ENCODE measurements around the gene SOX2.

The SOX2 gene

GRCh38 chr3:181704421-181705085, 7.2 kb upstream of the SOX2 start:
- DNase-seq: no peak

DNA sequence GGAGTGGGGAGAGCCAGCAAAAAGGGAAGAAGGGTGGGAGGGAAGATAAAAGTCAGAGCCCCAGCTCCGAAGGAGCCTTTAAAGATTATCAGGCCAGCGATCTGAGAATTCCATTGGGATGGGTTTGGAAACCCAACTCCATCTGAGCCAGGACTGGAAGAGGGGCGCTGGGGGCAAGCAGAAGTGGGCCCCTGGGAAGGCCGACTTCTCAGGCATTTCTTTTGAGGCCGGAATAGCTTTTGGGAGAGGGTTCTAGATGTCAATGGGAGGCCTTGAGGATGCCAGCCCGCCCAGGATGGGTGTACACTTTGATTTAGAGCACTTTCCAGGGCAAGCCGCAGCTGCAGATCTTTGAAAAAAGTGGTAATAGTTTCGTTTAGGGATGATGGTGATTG, 6.6 kb upstream of the SOX2 start:
- DNase-seq: no peak

- no peak for DNase-seq
Measured at GRCh38 chr3:181707980-181708379, 3.7 kb upstream of the SOX2 start.

- peak; percentile 54 for DNase-seq
Measured at GRCh38 chr3:181709537-181710279, 2.0 kb upstream of the SOX2 start.

- DNase-seq: peak; percentile 44
Measured at GRCh38 chr3:181710345-181711291, 1.1 kb upstream of the SOX2 start.

- no peak for DNase-seq
Measured at GRCh38 chr3:181712226-181712552, 464 bp downstream of the SOX2 start.

DNA sequence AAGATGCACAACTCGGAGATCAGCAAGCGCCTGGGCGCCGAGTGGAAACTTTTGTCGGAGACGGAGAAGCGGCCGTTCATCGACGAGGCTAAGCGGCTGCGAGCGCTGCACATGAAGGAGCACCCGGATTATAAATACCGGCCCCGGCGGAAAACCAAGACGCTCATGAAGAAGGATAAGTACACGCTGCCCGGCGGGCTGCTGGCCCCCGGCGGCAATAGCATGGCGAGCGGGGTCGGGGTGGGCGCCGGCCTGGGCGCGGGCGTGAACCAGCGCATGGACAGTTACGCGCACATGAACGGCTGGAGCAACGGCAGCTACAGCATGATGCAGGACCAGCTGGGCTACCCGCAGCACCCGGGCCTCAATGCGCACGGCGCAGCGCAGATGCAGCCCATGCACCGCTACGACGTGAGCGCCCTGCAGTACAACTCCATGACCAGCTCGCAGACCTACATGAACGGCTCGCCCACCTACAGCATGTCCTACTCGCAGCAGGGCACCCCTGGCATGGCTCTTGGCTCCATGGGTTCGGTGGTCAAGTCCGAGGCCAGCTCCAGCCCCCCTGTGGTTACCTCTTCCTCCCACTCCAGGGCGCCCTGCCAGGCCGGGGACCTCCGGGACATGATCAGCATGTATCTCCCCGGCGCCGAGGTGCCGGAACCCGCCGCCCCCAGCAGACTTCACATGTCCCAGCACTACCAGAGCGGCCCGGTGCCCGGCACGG, 991 bp downstream of the SOX2 start:
- DNase-seq: peak; percentile 49

GRCh38 chr3:181713280-181713647, 1.5 kb downstream of the SOX2 start:
- no peak for DNase-seq

GRCh38 chr3:181713676-181714612, 2.2 kb downstream of the SOX2 start:
- no peak for DNase-seq

DNA sequence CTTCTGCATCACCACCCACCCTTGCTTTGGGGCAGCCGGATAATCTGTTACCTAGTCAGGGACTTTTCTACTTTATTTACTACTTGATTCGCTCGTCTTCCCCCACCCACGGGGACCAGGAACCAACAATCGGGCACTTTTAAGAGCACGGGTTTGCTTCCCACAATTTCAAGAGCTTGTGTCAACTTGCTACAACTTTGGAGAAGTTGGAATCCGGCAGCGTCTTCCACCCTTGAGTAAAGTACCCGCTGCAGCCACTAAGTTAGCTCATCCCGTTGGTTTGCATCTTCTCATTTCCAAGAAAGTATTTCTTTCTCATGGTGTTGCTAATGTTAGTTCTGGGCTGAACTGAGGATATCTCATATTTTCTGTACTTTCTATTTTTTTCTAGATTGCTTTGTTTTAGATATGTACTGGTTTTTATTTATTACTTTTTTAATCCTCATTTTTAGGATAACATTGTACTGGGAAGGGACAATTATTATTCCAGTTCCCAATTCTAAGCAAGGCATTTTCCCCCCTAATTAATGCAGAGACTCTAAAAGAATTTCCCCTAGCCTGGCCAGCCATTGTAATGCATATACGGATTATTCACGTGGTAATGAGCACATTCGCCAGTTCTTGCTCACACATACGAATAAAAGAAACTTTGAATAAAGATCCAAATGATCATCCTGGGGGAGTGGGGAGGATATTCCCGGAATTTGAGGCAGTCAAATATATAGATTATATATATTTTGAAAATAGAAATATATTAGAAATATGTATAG, 4.0 kb downstream of the SOX2 start:
- DNase-seq: peak; percentile 25

- DNase-seq: peak; percentile 68
Measured at GRCh38 chr3:181716966-181717365, 5.2 kb downstream of the SOX2 start.

- no peak for DNase-seq
Measured at GRCh38 chr3:181717549-181718171, 5.9 kb downstream of the SOX2 start.

DNA sequence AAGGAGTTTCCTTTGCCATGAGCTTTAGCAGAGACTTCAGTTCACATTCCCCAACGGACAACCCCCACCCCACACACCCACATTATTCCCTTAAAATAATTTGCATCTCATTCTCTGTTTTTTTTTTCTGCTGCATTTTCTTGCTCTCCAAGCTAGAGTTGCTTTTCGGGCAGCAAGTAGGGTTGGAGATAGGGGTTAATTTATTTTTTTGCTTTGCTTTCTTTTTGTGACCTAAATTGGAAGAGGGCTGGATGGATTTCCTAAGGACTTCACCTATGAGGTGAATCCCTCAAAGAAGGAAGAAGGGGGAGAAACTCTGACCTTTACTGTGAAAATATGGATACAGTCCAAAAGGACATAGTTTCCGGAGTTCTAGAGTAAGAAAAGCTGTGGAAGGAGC, 6.6 kb downstream of the SOX2 start:
- no peak for DNase-seq

- DNase-seq: no peak
Measured at GRCh38 chr3:181718987-181719911, 7.5 kb downstream of the SOX2 start.

GRCh38 chr3:181719991-181720680, 8.4 kb downstream of the SOX2 start:
- no peak for DNase-seq

DNA sequence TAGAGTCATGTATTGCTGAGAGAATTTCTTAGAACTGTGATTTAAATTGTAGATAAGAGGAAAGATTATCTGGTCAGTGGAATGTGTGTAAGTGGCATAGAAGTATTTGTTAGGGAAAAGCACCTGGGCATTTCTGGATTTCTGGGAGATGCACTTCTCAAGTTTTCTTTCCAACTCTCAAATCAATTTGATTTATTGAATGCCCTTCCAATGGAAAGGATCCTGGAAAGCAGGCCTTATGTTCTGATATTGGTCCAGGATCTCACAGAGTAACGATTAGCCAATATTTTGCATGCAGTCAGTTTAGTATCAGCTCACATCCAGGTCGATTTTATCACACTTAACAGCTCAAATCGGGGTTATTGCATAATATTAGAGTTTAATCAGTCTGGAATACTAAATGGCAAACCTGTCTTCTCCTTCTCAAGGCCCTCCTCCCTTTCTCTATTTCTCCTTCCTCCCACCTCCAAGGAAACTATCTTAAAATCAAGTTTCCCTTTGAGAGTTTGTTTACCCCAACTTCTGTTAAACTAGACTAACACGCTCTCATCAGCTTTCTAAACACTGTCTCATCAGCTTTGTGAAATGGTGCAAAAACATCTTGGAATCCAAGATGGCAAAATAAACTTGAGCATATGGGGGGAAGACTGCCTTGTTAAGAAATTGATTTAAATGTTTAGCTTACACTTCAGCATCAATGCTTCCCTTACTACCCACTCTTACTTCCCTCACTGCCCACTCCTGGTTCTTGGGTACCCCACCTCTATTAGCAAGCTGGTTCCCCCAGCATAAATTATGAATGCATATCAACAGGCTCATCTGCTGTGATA, 9.5 kb downstream of the SOX2 start:
- DNase-seq: no peak

DNA sequence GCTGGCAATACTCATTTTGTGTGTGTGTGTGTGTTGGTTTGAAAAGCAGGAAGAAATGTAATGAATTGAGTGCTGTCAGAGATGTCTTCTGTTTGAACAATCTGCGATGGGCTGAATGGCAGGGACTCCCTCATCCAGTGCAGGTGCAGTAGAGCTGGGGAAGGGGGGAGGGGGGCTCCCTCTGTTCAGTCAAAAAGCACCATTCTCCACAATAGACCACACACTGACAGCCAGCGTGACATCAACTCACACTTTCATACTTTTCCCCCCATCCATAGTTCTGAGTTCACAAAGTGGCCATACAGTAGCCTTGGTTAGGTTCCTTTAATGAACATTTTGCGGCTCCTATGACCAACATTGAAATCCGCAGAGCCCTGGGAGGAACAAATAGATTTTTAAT, 10.4 kb downstream of the SOX2 start:
- no peak for DNase-seq
